Measurements from ENCODE around the gene SLC1A2.

GRCh38 chr11:35332524-35332923 lies 86.8 kb downstream of the SLC1A2 start:
- no peak for TF ChIP-seq CTCF (IDR thresholded peaks at IDR 0.05)
- TF ChIP-seq EP300 (IDR thresholded peaks at IDR 0.05): no peak
- no peak for TF ChIP-seq POLR2A (IDR thresholded peaks at IDR 0.05; ENCODE audit: low read depth)
- TF ChIP-seq POLR2AphosphoS5 (IDR thresholded peaks at IDR 0.05): no peak
